RWPE1 (cell line): ENCODE data around the gene ZNF629.

Experiments used
- CTCF ChIA-PET: fragments of 350-600 bp; sonication (Branson Sonifier 250); formaldehyde crosslinking; extraction: SDS; loops from one replicate; lab custom pipeline; 2021; lab: Yijun Ruan, JAX
- POLR2A ChIA-PET: fragments of 400-600 bp; formaldehyde crosslinking; extraction: SDS; loops from one replicate; lab custom pipeline; 2020; ENCODE audit warnings: antibody characterized with exemption; ENCODE audit not compliant: low non-redundant PET; lab: Yijun Ruan, JAX
- DNase-seq: peaks from one replicate; pipeline ENCODE4 v3.0.0; 2012; ENCODE audit warnings: low spot score
- H3K27ac ChIP-seq: fragments of 450-650 bp; 2 replicates; pipeline ENCODE4 v1.5.1; 2017
- CTCF ChIP-seq: fragments of 450-650 bp; conservative IDR thresholded peaks from 2 replicates; pipeline ENCODE4 v1.5.1; 2017; ENCODE audit warnings: low read depth, mild to moderate bottlenecking

ZNF629 gene

GRCh38 chr16:30740364-30741251 lies 46.4 kb downstream of the ZNF629 start:
- peak overlapping the region; percentile 88 for H3K27ac ChIP-seq
- CTCF ChIA-PET: no interaction called here
- POLR2A ChIA-PET: interaction anchor here (0.5 to 0.6 kb wide), 2 partner anchors 10 to 27 kb away, joined by 3 to 5 read pairs; no protein-coding TSS in a partner anchor
- TF ChIP-seq CTCF: no peak
- DNase-seq: peak; percentile 99

GRCh38 chr16:30738984-30739951 lies 47.7 kb downstream of the ZNF629 start:
- ChIA-PET POLR2A (interaction anchor here (0.5 to 0.6 kb wide), 2 partner anchors 10 to 698 kb away, joined by 4 to 5 read pairs; no protein-coding TSS in a partner anchor), CTCF (interaction anchor here (0.6 to 0.7 kb wide), 2 partner anchors 9 to 31 kb away, joined by 4 read pairs; no protein-coding TSS in a partner anchor)
- no peak for TF ChIP-seq CTCF
- DNase-seq: no peak
- H3K27ac ChIP-seq: peak overlapping the region; percentile 88

- no peak for TF ChIP-seq CTCF
- no peak for DNase-seq
- POLR2A ChIA-PET: interaction anchor here (0.5 to 0.6 kb wide), 2 partner anchors 11 to 697 kb away, joined by 4 to 5 read pairs; no protein-coding TSS in a partner anchor
- H3K27ac ChIP-seq: peak overlapping the region; percentile 88
- CTCF ChIA-PET: no interaction called here
Observed at GRCh38 chr16:30737794-30738648, 49.0 kb downstream of the ZNF629 start.

- TF ChIP-seq CTCF: no peak
- H3K27ac ChIP-seq: peak overlapping the region; percentile 88
- ChIA-PET CTCF (no interaction called here), POLR2A (no interaction called here)
- no peak for DNase-seq
Observed at GRCh38 chr16:30736995-30737793, 49.8 kb downstream of the ZNF629 start.

GRCh38 chr16:30731411-30731810 lies 55.6 kb downstream of the ZNF629 start:
- CTCF ChIA-PET: no interaction called here

More at GRCh38 chr16:30731411-30731810, 55.6 kb downstream of the ZNF629 start:
- DNase-seq: no peak
- TF ChIP-seq CTCF: no peak
- POLR2A ChIA-PET: no interaction called here
- H3K27ac ChIP-seq: peak overlapping the region; percentile 71
